Endometrial microvascular endothelial cells (primary cell): ENCODE results near the gene ST6GALNAC4. TPM values are rescaled to one million over a fixed set of nuclear protein-coding genes. Genes with fewer than 3 reads are reported as not detected.

Source experiments
- in situ Hi-C: cut with HindIII; loops from 2 replicates; pipeline ENCODE4 v1.10.0; 2017; ENCODE audit warnings: low sequenced_read_pairs, low pct_unique_long_range_greater_than_20kb; ENCODE audit errors: inconsistent ontology term
- total RNA-seq: library from RNA; depleted of rRNA; stranded (reverse); fragments of >200 nt; gene quantifications from one replicate; pipeline ENCODE4 v1.2.3, GENCODE V29; 2015; ENCODE audit errors: inconsistent ontology term

The ST6GALNAC4 gene
- 107 TPM for total RNA-seq

- in situ Hi-C loops = no loop called here
Observed at GRCh38 chr9:127916720-127917581, at the start of gene ST6GALNAC4. Gene ST6GALNAC4 (minus strand): TSS chr9:127917041. CDS start chr9:127916419, 622 bp downstream.

DNA sequence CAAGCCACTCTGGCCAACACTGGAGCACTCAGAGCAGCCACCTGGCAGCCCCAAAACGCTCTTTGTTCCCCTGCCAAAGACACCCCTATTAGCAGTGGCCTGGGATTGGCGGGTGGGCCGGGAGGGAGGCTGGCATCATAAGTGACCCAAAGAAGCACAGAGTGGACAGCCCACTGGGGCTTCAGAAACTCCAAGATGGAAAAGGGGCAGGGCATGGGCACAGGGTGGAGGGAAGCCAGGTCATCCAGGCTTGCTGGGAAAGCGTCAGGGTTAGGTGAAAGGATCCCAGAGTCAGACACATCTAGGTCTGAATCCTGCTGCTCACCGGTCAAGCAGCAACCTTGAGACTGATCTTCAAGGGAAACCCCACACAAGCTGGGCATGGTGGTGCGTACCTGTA is 49.1 kb upstream of the ST6GALNAC4 start:
- in situ Hi-C loops = no loop called here

GRCh38 chr9:127963359-127964064 is 46.7 kb upstream of the ST6GALNAC4 start:
- in situ Hi-C loops = no loop called here

DNA sequence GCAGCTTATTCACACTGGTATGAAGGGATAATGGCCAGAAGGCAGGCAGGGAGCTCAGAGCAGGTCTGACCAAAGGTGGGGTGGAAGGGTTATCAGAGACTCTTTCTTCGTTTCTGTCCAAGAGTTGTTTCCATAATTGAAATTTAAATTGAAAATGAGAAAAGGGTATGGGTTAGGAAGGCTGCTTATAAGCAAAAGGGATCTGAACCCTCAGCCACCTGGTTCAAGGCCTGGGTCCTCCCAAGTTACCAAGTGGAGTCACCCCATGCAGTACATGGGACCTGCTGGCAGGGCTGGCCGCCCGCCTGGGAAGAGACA is 46.2 kb upstream of the ST6GALNAC4 start:
- in situ Hi-C loops = no loop called here

DNA sequence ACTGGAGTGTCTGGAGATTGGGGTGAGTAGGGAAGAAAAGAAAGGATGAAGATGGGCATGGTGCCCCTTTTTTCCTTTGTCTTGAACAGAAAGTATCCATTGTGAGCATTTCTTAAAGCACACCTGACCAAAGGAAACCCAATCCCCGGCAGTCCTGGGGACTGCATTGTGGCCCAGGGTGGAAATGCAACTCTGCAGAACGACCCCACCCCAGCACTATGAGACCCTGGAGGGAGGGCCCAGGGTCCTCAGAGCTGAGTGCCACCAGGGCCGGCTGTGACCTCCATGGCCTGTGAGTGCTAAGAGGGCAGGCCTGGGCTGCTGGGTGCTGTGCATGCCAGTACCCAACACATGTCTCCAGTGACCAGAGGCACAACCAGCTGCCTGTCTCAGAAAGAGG is 45.4 kb upstream of the ST6GALNAC4 start:
- in situ Hi-C loops = no loop called here

- in situ Hi-C loops = no loop called here
Observed at GRCh38 chr9:127961613-127962155, 44.8 kb upstream of the ST6GALNAC4 start.

- in situ Hi-C loops = no loop called here
Observed at GRCh38 chr9:127961155-127961490, 44.3 kb upstream of the ST6GALNAC4 start.

DNA sequence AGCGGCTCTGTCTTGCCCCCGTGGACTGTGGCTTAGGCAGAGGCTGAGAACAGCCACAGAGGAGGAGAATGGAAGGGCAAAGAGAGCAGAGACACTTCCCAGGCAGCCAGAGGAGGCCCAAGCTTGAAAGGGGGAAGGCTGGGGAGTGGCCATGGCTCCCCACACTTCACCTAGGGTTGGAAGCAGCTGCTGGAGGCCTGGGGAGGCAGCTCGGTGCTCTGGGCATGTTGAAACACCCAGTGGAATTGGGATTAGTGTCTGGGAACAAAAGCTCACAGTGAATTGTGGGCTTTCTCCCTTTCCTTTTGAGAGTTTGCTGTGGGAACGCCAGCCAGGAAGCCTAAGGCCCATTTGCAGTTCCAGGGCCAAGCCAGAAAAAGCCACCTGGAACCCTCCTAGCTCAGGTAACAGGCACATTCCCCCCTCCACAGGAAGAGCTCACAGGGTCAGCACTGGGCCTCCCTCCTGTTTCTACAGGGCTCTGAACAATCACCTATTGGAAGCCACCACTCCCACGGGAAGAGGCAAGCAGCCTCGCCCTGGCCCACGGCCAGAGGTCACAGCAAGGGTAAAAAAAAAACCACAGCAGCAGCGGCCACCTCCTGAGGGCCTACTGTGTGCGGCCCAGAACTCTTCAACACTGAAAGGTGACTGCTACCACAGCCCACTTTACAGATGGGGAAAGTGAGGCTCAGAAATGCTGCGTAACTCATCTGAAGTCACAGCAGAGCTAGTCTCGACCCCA is 43.7 kb upstream of the ST6GALNAC4 start:
- in situ Hi-C loops = no loop called here

DNA sequence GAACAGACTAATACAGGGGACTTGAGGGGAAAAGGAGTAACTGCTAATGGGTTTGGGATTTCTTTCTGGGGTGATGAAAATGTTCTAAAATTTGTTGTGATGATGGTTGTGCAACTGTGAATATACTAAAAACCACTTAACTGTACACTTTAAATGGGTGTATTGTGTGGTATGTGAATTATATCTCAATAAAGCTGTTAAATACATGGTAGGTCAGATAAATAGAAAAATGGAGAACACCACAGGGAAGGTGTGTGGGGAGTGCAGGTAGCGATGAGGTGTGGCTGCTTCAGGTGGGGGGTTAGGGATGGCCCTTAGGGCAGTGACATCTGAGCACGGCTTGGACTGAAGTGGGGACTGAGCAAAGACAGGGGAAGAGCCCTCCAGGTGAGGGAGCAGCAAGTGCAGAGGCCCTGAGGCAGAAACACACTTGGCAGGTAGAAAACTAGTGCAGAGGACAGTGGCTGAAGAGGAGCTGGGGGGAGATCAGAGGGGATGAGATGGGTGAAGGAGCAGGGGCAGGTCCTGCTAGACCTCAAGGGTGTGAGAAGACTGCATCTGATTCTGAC is 43.1 kb upstream of the ST6GALNAC4 start:
- in situ Hi-C loops = no loop called here

- in situ Hi-C loops = no loop called here
Observed at GRCh38 chr9:127959398-127959797, 42.6 kb upstream of the ST6GALNAC4 start.

GRCh38 chr9:127958728-127959127 is 41.9 kb upstream of the ST6GALNAC4 start:
- in situ Hi-C loops = no loop called here

DNA sequence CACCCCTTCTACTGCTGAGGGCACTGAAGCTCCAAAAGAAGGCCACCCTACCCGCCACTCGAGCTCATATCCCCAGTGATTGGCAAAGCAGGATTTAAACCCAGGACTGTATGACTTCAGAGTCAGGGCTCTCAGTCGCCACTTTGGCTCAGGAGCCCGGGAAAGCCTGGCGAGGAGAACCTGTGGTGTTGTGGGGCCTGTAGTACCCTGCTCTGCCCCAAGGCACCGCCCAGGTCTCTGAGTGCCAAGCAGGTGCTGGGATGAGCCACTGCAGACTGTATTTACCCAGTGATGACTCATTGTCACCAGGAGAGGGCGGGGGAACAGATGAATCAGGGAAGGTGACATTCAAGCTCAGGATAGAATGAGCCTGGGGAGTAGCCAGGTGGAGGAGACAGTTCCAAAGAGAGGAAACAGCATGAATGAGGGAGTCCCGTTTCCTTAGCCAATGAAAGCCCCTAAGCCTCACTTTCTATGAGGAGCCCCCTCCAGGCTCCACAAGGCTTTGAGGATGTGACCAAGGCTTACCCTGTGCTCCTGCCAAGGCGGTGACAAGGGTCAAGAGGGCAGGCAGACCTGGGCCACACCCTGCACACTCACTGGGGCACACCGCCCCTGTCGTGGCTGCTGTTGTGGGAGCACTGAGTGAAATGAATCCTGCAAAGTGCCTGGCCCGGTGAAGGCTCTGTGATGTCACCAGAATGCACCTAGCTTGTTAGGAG is 38.6 kb upstream of the ST6GALNAC4 start:
- in situ Hi-C loops = no loop called here

DNA sequence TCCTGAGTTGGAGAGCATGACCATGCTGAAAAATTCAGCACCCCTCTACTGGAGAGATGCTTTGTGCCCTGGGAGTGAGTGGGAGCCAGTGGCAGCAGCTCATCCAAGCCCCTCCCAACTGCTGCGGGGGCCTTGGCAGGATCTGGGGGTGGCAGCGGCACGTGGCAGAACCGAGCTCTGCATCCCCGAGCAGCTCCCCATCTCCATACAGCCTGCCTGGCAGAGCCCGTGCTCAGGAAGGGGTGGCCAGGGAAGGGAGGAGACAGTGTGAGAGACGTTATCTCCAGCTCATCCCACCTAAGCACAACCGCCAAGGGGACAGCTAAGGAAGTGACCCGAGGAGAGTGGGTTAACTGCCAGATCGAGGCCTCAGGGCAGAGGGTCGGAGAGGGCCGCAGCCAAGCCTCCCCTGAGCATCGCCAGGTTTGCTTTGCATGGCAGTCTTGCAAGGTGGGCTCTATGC is 38.0 kb upstream of the ST6GALNAC4 start:
- in situ Hi-C loops = no loop called here

GRCh38 chr9:127953768-127954505 is 37.1 kb upstream of the ST6GALNAC4 start:
- in situ Hi-C loops = no loop called here

DNA sequence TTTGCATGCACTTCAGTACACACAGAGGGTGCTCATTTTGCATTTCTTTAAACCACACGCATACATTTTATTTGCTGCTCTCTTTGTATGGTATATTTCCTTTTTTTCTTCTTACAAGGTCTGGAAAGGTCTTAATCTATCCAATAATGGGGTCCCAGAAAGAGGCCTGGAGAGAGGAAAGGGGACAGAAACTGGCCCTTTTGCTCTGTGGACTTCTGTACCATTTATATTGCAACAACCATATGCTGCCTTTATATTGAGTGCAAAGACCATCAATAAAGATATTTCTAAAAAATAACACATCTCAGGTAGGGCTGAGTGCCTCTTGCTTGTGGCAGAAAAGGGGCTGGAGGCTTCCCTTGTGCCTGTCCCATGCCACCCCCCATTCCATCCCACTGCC is 36.3 kb upstream of the ST6GALNAC4 start:
- in situ Hi-C loops = no loop called here

DNA sequence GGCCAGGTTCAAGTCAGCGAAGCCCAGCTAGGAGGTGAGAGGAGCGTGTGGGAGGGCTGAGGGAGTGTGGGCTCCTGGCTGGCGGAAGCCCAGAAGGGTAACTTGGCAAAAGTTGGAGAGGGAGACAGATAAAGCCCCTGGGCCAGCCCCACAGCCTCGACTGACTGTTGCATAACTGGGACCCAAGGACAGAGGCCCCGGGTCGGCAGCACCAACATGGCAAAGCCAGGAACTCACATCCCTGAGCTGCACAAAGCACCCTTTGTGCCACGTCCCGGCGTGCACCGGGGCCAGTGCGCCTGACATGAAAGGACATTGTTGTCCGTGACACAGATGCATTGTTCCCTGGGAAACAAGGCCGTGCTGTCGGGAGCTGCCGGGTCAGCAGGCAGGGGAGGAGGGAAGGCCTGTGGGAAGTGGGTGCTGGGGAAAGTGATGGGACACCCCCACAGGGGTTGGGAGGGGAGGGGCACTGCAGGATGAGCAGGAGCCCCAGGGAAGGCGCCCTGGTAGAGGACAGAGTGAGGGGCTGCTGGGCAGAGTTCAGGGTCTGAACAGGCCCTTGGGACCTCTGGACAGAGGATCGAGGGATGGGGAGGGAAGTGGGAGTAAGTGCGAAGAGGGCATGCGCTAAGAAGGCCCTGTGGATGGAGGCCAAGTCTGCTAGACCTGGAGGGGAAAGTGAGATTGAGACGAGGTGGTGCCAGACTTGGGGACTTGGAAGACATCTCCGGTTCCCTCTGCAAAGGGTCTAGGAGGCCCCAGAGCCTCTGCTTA is 33.9 kb upstream of the ST6GALNAC4 start:
- in situ Hi-C loops = no loop called here
